ENCODE results near the gene C17orf78. TPM values are rescaled to one million over a fixed set of nuclear protein-coding genes. Genes with fewer than 3 reads are reported as not detected.
A peak's percentile ranks its signal among the peaks of the same experiment; 100 is the strongest.
"Not testable (repeated sequence)": the region's sequence is repeated elsewhere in the genome, so short reads cannot be mapped to it uniquely, and the experiment has no call there.

Gene C17orf78
- total RNA-seq, 2 donors from 2014 or later, result not detected

GRCh38 chr17:37342589-37342988 is 33.2 kb upstream of the C17orf78 start:
- DNase-seq (ENCODE audit: low spot score) (no peak), ATAC-seq (ENCODE audit: insufficient number of reproducible peaks, low FRiP score, low read depth) (no peak)
- H3K27ac ChIP-seq, result no peak overlapping the region
- H3K4me1 ChIP-seq (ENCODE audit: control insufficient read depth in 1 of 2, low read depth in 2 of 2), result no peaks in the 10 kb centered on the region
- H3K9me3 ChIP-seq, result no peaks in the 10 kb centered on the region
- no peak overlapping the region for H3K4me3 ChIP-seq
- no peak for TF ChIP-seq CTCF (IDR thresholded peaks at IDR 0.05)
- H3K36me3 ChIP-seq, result no peaks in the 10 kb centered on the region
- H3K27me3 ChIP-seq (replicated peaks; ENCODE audit: insufficient read depth), result no peaks in the 10 kb centered on the region

- no peak for DNase-seq (ENCODE audit: low spot score)
- Histone ChIP-seq H3K4me1 (ENCODE audit: control insufficient read depth in 1 of 2, low read depth in 2 of 2) (no peaks in the 10 kb centered on the region), H3K27me3 (replicated peaks; ENCODE audit: insufficient read depth) (no peaks in the 10 kb centered on the region), H3K9me3 (no peaks in the 10 kb centered on the region), H3K27ac (no peak overlapping the region), H3K4me3 (no peak overlapping the region), H3K36me3 (no peaks in the 10 kb centered on the region)
- no peak for TF ChIP-seq CTCF (IDR thresholded peaks at IDR 0.05)
- no peak for ATAC-seq (ENCODE audit: insufficient number of reproducible peaks, low FRiP score, low read depth)
These were observed 31.3 kb upstream of the C17orf78 start for GRCh38 chr17:37344519-37344918.

GRCh38 chr17:37346863-37347402 is 28.9 kb upstream of the C17orf78 start:
- not testable (repeated sequence) for DNase-seq (ENCODE audit: low spot score); H3K27me3 ChIP-seq (replicated peaks; ENCODE audit: insufficient read depth); H3K4me3 ChIP-seq; H3K27ac ChIP-seq; H3K36me3 ChIP-seq; ATAC-seq (ENCODE audit: insufficient number of reproducible peaks, low FRiP score, low read depth); H3K4me1 ChIP-seq (ENCODE audit: control insufficient read depth in 1 of 2, low read depth in 2 of 2); H3K9me3 ChIP-seq

- not testable (repeated sequence) for ATAC-seq (ENCODE audit: insufficient number of reproducible peaks, low FRiP score, low read depth); H3K4me3 ChIP-seq; DNase-seq (ENCODE audit: low spot score); H3K36me3 ChIP-seq; H3K27me3 ChIP-seq (replicated peaks; ENCODE audit: insufficient read depth); H3K27ac ChIP-seq; H3K9me3 ChIP-seq
- H3K4me1 ChIP-seq (ENCODE audit: control insufficient read depth in 1 of 2, low read depth in 2 of 2), result peaks cover 3 to 18% of the 10 kb centered on the region in 2 donors
These were observed 18.8 kb upstream of the C17orf78 start for GRCh38 chr17:37356796-37357569.

- DNase-seq (ENCODE audit: low spot score) (peak; percentile 7), ATAC-seq (ENCODE audit: insufficient number of reproducible peaks, low FRiP score, low read depth) (no peak)
These were observed 17.5 kb upstream of the C17orf78 start for GRCh38 chr17:37358098-37358829.

More at GRCh38 chr17:37358098-37358829, 17.5 kb upstream of the C17orf78 start:
- Histone ChIP-seq H3K4me1 (ENCODE audit: control insufficient read depth in 1 of 2, low read depth in 2 of 2) (peaks cover 3 to 18% of the 10 kb centered on the region in 2 donors), H3K36me3 (no peaks in the 10 kb centered on the region), H3K9me3 (no peaks in the 10 kb centered on the region), H3K27ac (peak overlapping the region; percentile 73 to 87), H3K27me3 (replicated peaks; ENCODE audit: insufficient read depth) (no peaks in the 10 kb centered on the region), H3K4me3 (peak overlapping the region; percentile 89)
- no peak for TF ChIP-seq CTCF (IDR thresholded peaks at IDR 0.05)
